Small intestine (tissue), 7 donors: ENCODE data around the gene EPDR1. TPM values are rescaled to one million over a fixed set of nuclear protein-coding genes. Genes with fewer than 3 reads are reported as not detected.

Source experiments
- DNase-seq, 2 donors: peaks; one replicate each; pipeline versions ENCODE4 v3.0.0 to v3.0.0-alpha.2; 2013
- FAIRE-seq: peaks from 2 replicates; lab custom pipeline; 2012; peaks lifted over from hg19 to GRCh38; lab: Jason Lieb, UNC
- H3K27ac ChIP-seq, 3 donors: one replicate each; pipeline ENCODE4 v1.5.1; 2013; ENCODE audit warnings: low read length in 2 of 3, mild to moderate bottlenecking in 2 of 3, control low read depth in 1 of 3, inconsistent platforms in 1 of 3, low read depth in 1 of 3, moderate library complexity in 1 of 3
- H3K27me3 ChIP-seq, 3 donors: one replicate each; pipeline ENCODE4 v1.6.1; 2013; ENCODE audit warnings: low read length in 3 of 3, inconsistent platforms in 1 of 3; ENCODE audit not compliant: control insufficient read depth in 3 of 3, insufficient read depth in 3 of 3
- H3K36me3 ChIP-seq, 3 donors: one replicate each; pipeline ENCODE4 v1.6.1; 2013; ENCODE audit warnings: low read length in 3 of 3, inconsistent platforms in 1 of 3, low read depth in 1 of 3, mild to moderate bottlenecking in 1 of 3, moderate library complexity in 1 of 3; ENCODE audit not compliant: control insufficient read depth in 3 of 3, insufficient read depth in 2 of 3
- H3K4me1 ChIP-seq, 3 donors: one replicate each; pipeline ENCODE4 v1.6.1; 2013; ENCODE audit warnings: low read length in 2 of 3, inconsistent platforms in 1 of 3, low read depth in 1 of 3, mild to moderate bottlenecking in 1 of 3, moderate library complexity in 1 of 3; ENCODE audit not compliant: control insufficient read depth in 3 of 3, insufficient read depth in 2 of 3
- H3K4me3 ChIP-seq, 3 donors: one replicate each; pipeline ENCODE4 v1.5.1; 2013; ENCODE audit warnings: low read length in 3 of 3, control low read depth in 1 of 3, inconsistent platforms in 1 of 3, low read depth in 1 of 3, mild to moderate bottlenecking in 1 of 3, moderate library complexity in 1 of 3
- H3K9me3 ChIP-seq, 2 donors: one replicate each; pipeline ENCODE4 v1.6.1; 2013; ENCODE audit warnings: low read depth in 1 of 2, low read length in 1 of 2; ENCODE audit not compliant: control insufficient read depth in 2 of 2, insufficient read depth in 1 of 2
- WGBS, 3 donors: extraction: QIAGEN DNeasy Blood & Tissue Kit; methylation state at CpG; one replicate each; pipeline ENCODE4 v1.1.7; 2013; 5-methylcytosine and 5-hydroxymethylcytosine counted together
- polyA plus RNA-seq, 4 donors: library from polyadenylated mRNA; stranded (reverse) in 3 of 4; unstranded in 1 of 4; fragments of 200-250 nt in 3 of 4; fragments of 120-200 nt in 1 of 4; gene quantifications; one replicate each; pipeline versions ENCODE4 v1.2.1 to v1.2.3, GENCODE V29; 2013
- donor health status: healthy with polysubstance abuse.
- donor health status: control.
- donor health status: control.
- donor health status: Bipolar disorder and iron deficiency.
- donor health status: healthy.

EPDR1 gene
- polyA plus RNA-seq, 4 donors = 6.4 to 20.3 (median 11.1) TPM

GRCh38 chr7:37933018-37933566 lies 12.7 kb downstream of the EPDR1 start:
- FAIRE-seq (no peak), DNase-seq (no peak)
- Histone ChIP-seq H3K27ac (no peak overlapping the region), H3K27me3 (no peaks in the 10 kb centered on the region), H3K4me3 (no peak overlapping the region), H3K4me1 (peaks cover 0 to 4% (median 0%) of the 10 kb centered on the region in 3 donors), H3K9me3 (no peaks in the 10 kb centered on the region), H3K36me3 (peaks cover 0 to 2% (median 0%) of the 10 kb centered on the region in 3 donors)
- WGBS, 3 donors = 84 to 93% (median 85%) methylated on average over 9 of the region's 9 CpGs

- DNase-seq (peak; percentile 85 to 99), FAIRE-seq (no peak)
- Histone ChIP-seq H3K27me3 (no peaks in the 10 kb centered on the region), H3K4me1 (peaks cover 0 to 5% (median 3%) of the 10 kb centered on the region in 3 donors), H3K36me3 (no peaks in the 10 kb centered on the region), H3K9me3 (no peaks in the 10 kb centered on the region), H3K4me3 (no peak overlapping the region), H3K27ac (peak overlapping the region; percentile 21 to 55 (median 51))
- 15 to 41% (median 28%) methylated on average over 12 of the region's 12 CpGs for WGBS, 3 donors
Measured at GRCh38 chr7:37942934-37943610, 22.6 kb downstream of the EPDR1 start.

- FAIRE-seq (no peak), DNase-seq (no peak)
- 38 to 63% (median 45%) methylated on average over 8 of the region's 8 CpGs for WGBS, 3 donors
- no peak overlapping the region for H3K4me3 ChIP-seq
- H3K36me3 ChIP-seq = peaks cover 0 to under 1% (median 0%) of the 10 kb centered on the region in 3 donors
- peaks cover 0 to 5% (median 3%) of the 10 kb centered on the region in 3 donors for H3K4me1 ChIP-seq
- H3K9me3 ChIP-seq = no peaks in the 10 kb centered on the region
- peak overlapping the region in 2 of 3 donors; percentile 71 to 91 for H3K27ac ChIP-seq
- H3K27me3 ChIP-seq = no peaks in the 10 kb centered on the region
Measured at GRCh38 chr7:37943905-37944736, 23.7 kb downstream of the EPDR1 start.

GRCh38 chr7:37944737-37945054 lies 24.3 kb downstream of the EPDR1 start:
- Histone ChIP-seq H3K9me3 (no peaks in the 10 kb centered on the region), H3K4me1 (peaks cover 0 to 5% (median 3%) of the 10 kb centered on the region in 3 donors), H3K36me3 (peaks cover 0 to 2% (median 0%) of the 10 kb centered on the region in 3 donors), H3K27ac (no peak overlapping the region), H3K4me3 (no peak overlapping the region), H3K27me3 (no peaks in the 10 kb centered on the region)
- FAIRE-seq (no peak), DNase-seq (no peak)
- 79 to 86% (median 81%) methylated on average over 2 of the region's 2 CpGs for WGBS, 3 donors

- FAIRE-seq (no peak), DNase-seq (no peak)
- H3K4me1 ChIP-seq = peaks cover 0 to 5% (median 3%) of the 10 kb centered on the region in 3 donors
- no peak overlapping the region for H3K27ac ChIP-seq
- peaks cover 0 to 2% (median 0%) of the 10 kb centered on the region in 3 donors for H3K36me3 ChIP-seq
- 75 to 82% (median 80%) methylated on average over 4 of the region's 4 CpGs for WGBS, 3 donors
- no peak overlapping the region for H3K4me3 ChIP-seq
- no peaks in the 10 kb centered on the region for H3K27me3 ChIP-seq
- no peaks in the 10 kb centered on the region for H3K9me3 ChIP-seq
Measured at GRCh38 chr7:37945336-37945735, 24.9 kb downstream of the EPDR1 start.

- WGBS, 3 donors = 87 to 93% (median 89%) methylated on average over 7 of the region's 7 CpGs
Measured at GRCh38 chr7:37947138-37947940, 26.9 kb downstream of the EPDR1 start.

GRCh38 chr7:37947941-37948210 lies 27.4 kb downstream of the EPDR1 start:
- WGBS, 3 donors = 85 to 96% (median 95%) methylated on average over 7 of the region's 7 CpGs
- H3K9me3 ChIP-seq = no peaks in the 10 kb centered on the region
- no peak overlapping the region for H3K4me3 ChIP-seq
- no peaks in the 10 kb centered on the region for H3K27me3 ChIP-seq
- H3K27ac ChIP-seq = no peak overlapping the region
- DNase-seq = no peak
- FAIRE-seq = no peak
- H3K4me1 ChIP-seq = peaks cover 0 to 3% (median 3%) of the 10 kb centered on the region in 3 donors
- peaks cover 0 to 2% (median 0%) of the 10 kb centered on the region in 3 donors for H3K36me3 ChIP-seq

More at GRCh38 chr7:37947138-37947940, 26.9 kb downstream of the EPDR1 start:
- DNase-seq (no peak), FAIRE-seq (no peak)
- no peaks in the 10 kb centered on the region for H3K27me3 ChIP-seq
- H3K4me3 ChIP-seq = no peak overlapping the region
- peaks cover 0 to 2% (median 0%) of the 10 kb centered on the region in 3 donors for H3K36me3 ChIP-seq
- no peaks in the 10 kb centered on the region for H3K9me3 ChIP-seq
- H3K27ac ChIP-seq = no peak overlapping the region
- H3K4me1 ChIP-seq = peaks cover 0 to 3% (median 3%) of the 10 kb centered on the region in 3 donors

- no peak for FAIRE-seq
- no peak for DNase-seq
- WGBS, 3 donors = 66 to 86% (median 69%) methylated on average over 2 of the region's 2 CpGs
- Histone ChIP-seq H3K36me3 (peaks cover 0 to 2% (median 0%) of the 10 kb centered on the region in 3 donors), H3K27ac (no peak overlapping the region), H3K4me3 (no peak overlapping the region), H3K9me3 (no peaks in the 10 kb centered on the region), H3K4me1 (no peaks in the 10 kb centered on the region), H3K27me3 (no peaks in the 10 kb centered on the region)
Measured at GRCh38 chr7:37952240-37952639, 31.8 kb downstream of the EPDR1 start.
